NCI-H187 treated with DMSO at 0.1 percent for 48 hours (cell line): ENCODE data around the gene EXD2.
"Not testable (repeated sequence)": the region's sequence is repeated elsewhere in the genome, so short reads cannot be mapped to it uniquely, and the experiment has no call there.

ENCODE experiments used
- DNase-seq: peaks from one replicate; lab custom pipeline; 2025; lab: John Stamatoyannopoulos, UW

Gene EXD2

DNA sequence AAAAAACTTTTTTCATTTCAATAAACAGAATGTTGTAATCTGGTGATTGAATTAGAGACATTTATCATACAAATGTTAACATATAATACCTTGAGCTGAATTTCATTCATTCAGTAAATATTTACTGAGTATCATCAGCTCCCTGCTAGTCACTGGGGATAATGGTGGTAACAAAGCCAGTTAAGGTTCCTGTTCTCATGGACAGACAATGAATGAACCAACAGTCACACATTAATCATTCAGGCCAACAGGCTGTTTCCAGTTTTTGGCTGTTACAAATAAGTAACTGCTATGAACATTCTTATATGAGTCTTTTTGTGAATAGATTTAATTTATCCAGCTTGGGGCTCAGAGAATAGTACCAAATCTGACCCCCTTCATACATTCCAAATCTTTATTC is 13.5 kb downstream of the EXD2 start:
- DNase-seq: no peak

DNA sequence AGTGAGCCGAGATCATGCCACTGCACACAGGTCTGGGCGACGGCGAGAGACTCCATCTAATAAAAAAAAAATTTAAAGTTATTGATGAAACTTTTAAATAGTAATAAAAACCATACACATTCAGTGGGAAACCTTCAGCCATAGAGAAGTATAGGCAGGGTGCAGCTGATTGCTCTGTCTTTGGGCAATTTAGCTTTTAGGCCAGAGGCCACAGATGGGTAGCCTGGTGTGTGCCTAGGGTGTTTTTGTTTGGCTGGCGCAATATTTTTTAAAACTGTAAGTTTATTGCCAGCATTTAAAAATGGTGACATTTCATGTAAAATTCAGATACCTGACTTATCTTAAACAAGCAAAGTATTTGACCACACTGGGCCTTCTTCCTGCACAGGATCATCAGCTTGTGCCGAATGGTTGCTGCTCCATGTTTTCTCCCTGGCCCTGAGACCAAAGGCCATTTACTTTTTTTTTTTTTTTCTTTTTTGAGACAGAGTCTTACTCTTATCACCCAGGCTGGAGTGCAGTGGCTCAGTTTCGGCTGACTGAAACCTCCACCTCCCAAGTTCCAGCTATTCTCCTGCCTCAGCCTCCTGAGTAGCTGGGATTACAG is 16.2 kb downstream of the EXD2 start:
- DNase-seq: no peak

DNA sequence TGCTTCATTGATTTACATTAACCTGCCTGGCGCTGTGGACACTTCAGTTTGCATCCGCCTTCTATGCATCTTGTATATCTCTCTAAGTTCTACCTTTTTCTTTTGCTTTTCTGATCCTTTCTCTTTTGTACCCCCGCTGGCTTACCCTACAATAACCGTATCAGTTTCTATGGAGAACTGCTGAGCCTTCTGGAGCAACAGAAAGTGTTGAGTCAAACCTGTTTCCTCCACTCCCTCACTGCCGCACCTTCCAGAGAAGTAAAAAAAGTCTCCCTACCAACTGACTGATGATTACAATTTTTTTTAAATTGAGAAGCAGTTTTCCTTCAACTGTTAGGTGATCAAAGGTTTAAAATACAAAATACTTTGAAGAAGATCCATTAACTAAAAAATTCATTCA is 17.4 kb downstream of the EXD2 start:
- no peak for DNase-seq

DNA sequence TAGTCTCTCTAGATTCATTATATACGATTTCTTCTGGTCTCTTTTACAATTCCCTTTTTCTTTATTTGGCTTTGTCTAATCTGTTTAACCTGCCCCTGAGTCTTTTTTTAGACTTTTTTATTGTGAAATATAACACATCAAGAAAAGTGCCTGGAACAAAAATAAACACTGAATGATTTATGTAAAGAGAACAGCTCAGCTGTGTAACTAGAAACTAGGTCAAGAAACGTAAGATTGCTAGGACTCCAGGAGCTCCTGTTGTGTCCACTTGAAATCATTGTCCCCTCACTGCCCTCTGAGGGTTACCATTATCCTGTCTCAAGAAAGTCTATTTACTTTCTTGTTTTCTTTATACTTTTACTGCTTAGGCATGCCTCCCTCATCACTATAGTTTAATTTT is 23.1 kb downstream of the EXD2 start:
- no peak for DNase-seq

DNA sequence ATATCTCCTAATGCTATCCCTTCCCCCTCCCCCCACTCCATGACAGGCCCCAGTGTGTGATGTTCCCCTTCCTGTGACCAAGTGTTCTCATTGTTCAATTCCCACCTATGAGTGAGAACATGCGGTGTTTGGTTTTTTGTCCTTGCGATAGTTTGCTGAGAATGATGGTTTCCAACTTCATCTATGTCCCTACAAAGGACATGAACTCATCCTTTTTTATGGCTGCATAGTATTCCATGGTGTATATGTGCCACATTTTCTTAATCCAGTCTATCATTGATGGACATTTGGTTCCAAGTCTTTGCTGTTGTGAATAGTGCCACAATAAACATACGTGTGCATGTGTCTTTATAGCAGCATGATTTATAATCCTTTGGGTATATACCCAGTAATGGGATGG is 26.4 kb downstream of the EXD2 start:
- DNase-seq: not testable (repeated sequence)

DNA sequence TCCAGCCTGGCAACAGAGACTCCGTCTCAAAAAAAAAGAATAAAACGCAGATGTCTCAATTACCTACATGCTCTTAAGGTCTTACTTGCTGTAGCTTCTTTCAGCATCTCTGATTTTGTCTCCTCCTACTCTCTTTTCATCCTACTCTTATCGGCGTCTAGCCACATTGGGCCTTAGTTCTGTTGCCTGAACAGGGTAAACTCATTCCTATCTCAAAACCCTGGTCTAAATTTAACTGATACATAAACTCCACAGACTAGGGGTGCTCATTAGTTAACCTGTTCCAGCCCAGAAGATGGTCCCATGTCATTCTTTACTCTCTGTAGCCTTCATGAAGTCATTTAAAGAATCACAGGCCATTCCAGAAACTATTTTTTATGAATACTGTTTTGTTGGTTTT is 33.6 kb downstream of the EXD2 start:
- no peak for DNase-seq

DNA sequence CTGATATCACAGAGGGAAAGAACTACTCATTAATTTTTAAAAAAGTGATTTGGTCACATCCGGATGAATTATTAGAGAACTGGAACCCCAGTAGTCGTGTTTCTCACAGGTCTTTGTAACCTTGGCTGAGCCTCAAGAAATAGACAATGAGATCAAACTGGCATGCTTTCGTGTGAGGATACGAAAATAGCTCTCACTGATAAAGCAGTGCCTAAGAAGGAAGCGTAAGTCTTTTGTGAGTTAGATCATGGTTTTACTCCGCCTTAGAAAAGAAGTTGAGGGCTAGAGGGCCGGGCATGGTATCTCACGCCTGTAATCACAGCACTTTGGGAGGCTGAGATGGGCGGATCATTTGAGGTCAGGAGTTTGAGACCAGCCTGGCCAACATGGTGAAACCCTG is 34.9 kb downstream of the EXD2 start:
- DNase-seq: no peak

DNA sequence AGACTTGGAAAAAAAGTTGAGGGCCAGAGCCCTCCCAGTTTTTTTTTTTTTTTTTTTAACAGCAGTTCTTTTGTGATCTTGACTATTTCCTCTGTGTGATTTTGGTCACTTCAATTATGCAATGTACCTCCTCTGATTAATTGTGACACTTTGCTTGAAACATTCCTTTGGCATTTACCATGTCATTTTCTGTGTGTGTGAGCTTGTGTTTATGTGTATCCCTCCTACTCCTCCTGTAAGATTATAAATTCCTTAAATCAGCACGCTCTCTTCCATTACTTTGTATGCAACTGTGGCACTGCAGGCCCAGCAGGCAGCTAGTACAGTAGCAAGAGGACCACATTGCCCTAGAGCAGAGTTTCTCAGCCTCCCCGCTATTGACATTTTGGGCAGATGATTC is 35.4 kb downstream of the EXD2 start:
- DNase-seq: no peak

DNA sequence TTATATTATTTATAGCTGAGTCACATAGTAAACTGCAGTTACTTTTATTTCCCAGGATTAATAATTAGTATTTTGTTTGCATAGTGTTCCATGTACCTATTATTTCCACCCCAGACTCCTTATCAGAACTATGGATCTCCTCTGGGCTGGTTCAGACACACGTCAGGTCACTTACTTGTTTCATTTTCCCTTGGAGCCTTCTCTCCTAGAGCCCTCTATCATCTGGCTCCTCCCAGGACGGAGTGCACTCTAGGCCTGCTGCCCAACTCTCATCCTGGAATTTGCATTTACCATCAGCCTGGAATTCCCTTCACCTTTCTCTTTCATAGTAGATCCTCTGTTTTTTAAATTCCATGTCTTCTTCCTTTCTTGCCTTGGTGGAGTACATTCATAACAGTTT is 40.2 kb downstream of the EXD2 start:
- no peak for DNase-seq

DNA sequence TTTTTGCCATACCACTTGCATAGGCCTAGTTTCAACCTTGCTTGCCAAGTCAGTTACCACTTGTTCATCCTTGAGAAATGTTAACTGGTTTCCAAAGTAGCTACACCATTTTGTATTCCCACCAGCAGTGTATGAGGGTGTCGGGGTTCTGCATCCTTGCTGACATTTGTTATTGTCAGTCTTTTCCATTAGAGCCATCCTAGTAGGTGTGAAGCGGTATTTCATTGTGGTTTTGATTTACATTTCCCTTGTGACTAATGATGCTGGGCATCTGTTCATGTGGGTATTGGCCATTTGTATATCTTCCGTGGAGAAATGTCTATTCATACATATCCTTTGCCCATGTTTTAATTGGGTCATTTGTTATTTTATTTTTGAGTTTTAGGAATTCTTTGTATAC is 41.1 kb downstream of the EXD2 start:
- no peak for DNase-seq

DNA sequence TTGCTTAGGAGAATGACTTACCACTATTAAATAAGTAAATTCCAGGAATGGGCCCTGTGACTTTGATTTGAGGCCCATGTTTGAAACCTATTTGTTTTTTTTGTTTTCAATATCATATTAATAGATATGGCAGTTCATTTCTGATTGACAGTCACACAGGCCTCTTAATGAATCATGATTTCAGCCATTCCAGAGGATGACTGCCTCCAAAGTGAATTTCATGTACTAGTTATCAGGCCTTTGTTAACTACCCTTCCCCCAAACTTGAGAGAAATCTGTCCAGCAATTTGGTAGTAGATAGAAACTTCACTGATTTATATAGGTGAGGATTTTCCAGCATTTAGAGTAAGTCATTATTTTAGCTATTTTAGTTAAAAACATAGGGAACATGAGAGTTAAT is 42.8 kb downstream of the EXD2 start:
- no peak for DNase-seq

DNA sequence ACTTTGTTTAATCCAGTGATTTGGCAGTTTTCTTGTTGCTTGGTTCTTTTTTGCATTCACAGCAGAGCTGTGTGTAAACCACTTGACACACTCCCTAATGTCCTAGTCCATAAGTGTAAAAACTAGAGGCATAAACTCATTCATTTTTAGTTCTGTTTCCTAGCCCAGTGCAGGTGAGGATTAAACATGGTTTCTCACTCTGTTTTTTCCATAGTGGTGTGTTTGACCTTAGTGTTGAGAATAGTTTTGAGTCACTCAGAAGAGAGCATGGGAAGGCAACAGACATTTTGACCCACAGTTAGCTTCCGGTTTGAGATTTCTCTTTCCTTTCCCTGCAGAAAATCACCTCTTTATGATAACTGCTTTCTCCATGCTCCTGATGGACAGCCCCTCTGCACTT is 44.4 kb downstream of the EXD2 start:
- no peak for DNase-seq

DNA sequence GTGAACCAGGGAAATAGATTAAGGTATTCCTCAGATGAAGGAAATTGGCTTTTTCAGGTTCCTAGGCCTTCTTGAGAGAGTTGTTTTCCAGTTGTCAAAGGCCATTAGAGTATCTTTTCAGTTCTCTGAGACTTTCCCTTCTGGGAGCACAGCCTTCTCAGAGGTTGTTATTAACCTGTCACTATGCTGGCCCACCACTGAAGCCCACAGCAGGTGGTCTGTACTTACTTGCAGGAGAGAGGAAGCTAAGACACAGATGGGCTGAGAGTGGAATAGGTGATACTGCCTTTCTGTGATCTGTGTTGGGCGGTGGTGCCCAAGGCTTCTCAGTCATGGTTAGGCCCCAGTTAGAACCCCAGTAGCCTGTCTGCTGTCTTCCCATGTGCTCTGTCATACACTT is 45.8 kb downstream of the EXD2 start:
- DNase-seq: no peak

DNA sequence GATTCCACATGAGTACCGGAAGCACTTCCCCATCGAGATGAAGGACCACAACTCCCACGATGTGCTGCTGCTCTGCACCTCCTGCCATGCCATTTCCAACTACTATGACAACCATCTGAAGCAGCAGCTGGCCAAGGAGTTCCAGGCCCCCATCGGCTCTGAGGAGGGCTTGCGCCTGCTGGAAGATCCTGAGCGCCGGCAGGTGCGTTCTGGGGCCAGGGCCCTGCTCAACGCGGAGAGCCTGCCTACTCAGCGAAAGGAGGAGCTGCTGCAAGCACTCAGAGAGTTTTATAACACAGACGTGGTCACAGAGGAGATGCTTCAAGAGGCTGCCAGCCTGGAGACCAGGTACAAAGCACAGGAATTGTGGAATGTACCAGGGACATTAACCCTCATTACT is 46.3 kb downstream of the EXD2 start:
- DNase-seq: no peak

DNA sequence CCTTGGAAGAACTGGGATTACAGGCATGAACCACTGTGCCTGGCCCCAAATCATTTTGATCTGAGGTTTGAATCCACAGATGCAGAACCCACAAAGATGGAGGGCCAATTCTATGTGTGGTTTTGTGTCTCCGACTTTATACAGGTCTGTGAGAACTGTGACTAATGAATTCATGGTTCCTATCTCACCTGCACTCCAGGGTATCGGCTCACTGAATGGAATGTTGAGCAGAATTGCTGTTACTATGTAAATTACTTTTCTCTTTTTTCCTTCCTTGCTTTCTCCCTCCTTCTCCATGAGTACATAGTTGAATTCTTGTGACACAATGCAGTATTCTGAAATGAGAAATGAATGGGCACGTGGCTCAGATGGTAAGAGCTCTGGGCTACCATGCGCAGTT is 47.6 kb downstream of the EXD2 start:
- DNase-seq: no peak

DNA sequence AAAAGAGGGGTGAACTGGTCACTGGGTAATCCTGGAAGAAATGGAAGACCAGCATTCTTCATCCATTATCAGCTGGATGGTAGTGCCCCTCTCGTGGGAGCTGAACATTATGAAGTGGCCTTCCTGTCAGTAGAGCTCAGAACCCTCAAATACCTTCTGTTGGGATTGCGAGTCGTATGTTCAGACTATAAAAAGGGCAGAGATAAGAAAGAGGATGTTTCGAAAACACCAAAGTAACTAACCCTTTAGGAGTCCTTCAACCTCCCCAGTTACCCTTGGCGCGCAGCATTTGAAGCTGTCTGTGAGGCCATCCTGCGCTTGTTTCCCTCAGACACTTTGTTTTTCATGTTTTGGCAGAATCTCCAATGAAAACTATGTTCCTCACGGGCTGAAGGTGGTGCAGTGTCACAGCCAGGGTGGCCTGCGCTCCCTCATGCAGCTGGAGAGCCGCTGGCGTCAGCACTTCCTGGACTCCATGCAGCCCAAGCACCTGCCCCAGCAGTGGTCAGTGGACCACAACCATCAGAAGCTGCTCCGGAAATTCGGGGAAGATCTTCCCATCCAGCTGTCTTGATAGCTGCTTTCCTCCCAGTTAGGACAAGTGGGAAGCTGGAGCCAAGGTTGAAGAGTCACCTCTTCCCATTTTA is 49.4 kb downstream of the EXD2 start:
- DNase-seq: no peak

DNA sequence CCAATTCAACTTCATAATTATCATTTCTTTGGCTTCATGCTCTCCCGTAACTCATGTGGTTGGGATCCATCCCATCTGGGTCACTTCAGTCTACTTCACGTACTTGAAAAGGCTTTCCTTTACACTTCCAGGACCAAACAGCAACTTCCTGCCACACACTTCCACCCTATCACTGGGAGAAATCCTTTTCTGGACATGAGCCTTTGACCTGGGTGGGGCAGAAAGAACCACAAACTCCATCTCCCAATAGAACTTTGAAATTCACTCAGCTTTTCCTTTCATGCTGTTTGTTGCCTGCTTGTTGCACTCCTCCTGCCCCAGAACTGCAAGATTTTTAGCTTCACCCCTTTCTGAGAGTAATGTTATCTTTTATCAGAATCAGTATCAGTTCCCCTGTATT is 50.3 kb downstream of the EXD2 start:
- DNase-seq: no peak

DNA sequence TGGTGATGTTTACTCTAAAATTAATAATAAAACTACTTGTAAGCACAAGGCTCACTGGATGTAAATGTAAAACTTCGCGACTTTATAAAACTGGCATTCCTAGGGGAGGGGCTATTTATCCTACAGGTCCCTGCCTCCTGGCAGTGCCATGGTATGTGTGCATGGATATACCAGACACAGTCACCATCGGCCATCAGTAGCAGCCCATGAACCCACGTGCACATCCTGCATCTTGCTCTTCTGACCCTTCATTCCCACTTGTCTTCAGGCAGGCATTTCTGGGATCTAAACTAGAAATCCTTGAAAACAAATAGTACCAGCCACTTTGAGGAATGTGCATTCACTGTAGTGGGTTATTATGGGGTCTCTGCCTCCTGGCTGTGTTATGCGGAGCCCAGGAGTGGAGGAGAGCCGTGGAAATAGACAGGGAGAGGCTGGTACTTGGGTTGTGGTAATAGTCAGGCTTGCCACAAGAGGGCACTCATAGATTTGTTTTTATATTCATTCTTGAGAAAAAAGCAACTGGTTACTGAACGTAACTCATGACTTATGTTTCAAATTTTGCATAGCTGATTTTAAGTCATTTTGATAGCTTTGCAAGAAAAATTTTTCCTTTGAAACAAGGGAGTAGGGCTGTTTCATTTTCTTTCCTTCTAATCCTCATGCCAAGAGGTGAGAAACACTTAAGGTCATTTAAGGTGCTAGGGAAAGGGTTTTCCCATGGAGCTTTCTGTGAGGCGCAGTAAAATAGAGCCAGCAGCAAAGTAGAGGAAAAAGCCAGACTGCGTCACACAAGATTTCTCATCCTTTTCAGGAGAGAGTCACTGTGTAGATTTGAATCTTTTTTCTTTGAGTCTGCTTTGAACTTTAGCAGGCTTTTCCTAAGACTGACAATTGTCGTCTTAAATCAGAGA is 51.3 kb downstream of the EXD2 start:
- DNase-seq: no peak

DNA sequence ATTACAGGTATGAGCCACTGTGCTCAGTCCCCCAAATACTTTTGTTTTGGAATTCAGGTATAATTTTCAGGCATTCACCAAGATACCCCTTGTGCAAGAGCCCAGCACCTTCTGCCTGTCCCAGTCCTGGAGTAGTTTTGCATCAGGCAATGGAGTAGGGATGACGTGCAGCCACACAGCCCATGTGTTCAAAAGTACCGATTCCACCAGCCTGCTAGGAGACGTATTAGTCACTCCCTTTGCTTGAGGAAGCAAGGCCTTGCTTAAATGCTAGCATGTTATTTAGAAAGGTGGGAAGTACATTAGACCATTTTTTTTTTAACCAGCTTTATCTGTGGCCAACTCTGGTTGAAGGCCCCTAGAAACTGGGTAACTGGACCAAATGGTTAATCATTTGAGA is 53.6 kb downstream of the EXD2 start:
- no peak for DNase-seq

DNA sequence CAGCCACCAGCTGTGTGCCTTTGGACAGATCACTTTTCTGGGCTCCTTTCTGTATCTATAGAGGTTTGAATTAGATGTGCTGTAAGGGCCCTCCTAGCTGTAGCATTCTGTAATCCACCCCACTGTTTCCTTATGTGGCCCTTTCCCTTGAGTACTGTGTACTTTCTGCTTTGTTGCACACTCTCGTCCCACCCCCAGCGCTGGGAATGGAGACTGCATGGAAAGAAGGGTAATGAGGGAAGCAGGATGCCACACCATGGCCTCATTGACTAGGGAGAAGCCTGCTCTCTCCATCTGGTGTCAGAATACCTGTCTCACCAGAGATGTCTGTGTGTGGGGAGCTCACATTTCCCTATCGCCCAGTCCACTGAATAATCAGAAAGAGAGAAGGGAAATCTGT is 55.0 kb downstream of the EXD2 start:
- peak; percentile 81 for DNase-seq

DNA sequence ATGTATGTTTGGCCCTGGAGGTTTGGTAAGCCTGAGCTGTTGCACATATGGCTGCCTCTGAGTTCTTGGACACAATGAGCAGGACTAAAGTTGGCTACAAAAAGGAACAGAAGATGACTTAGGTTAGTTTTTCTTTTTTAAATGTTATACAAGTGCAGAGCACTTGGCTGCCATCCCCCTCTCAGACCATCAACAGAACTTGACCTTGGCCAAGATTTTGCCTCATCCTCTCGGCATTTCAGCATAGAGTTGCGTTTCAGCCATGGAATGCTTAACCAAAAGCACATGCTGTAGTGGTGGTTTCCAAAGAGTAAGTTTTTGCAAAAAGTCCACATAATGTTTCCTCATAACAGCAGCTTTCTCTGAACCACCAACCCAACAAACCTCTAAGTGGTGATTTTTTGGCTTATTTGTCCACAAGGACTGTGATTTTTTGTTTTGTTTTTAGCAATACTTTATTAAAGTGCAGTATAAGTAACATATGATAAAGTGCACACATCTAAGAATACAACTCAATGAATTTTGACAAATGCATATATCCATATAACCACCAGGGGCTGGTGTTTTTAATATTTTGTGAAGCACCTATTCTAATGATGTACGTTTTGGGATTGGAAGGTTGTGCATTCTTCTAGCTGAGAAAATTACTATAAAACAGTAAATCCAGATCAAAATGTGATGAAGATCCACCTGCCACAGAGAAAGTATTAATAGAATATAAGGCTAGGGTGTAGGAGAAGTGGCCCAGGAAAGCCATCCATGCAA is 56.6 kb downstream of the EXD2 start:
- no peak for DNase-seq

DNA sequence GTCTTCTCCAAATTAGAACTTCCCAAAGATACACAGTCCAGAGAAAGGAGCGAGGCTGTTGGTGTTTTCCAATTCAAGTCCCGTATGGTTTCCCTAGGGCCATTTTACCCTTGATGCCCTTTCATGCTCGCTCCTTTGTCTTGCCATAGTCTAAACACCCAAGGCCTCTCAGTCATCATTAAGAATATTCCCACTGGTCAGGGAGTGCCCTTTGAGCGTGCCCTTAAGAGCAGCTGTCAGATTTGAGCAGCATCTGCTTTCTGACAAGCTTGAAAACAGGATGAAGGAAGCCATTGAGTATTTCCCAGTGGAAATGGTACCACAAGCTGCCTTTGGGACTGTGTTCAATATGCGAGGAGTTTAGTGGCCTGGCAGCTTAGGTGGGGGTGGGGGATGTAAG is 58.3 kb downstream of the EXD2 start:
- DNase-seq: no peak

DNA sequence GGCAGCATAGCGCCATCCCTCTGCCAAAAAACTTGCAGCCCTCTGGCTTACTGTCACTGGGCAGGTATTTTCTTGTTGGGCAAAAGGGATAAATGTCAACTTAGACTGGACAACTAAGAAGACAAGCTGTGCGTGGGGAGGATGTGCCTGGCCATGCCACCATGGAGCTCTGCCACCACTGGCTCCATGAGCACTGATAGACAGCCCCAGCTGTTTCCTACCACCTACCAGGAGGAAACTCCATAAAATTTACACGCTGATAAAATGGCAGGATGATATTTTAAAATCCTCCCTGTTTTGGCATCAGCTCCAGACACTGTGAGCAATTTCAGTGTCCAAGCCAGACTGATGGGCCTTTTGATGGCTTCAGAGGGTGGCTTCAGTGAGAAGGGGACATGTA is 61.6 kb downstream of the EXD2 start:
- DNase-seq: no peak
